ENCODE results near the gene IFT43.

IFT43 gene

DNA sequence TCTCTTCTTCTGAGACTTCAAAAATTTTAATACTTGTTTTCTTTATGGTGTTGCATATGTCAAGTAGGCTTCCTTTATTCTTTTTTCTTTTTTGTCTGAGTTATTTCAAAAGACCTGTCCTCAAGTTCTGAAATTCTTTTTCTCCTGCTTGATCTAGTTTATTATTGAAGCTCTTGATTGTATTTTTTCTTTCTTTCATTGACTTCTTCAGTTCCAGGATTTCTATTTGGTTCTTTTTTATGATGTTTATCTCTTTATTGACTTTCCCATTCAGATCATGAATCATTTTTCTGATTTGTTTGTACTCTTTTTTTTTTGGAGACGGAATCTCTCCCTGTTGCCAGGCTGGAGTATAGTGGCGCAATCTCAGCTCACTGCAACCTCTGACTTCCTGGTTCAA, 34.1 kb downstream of the IFT43 start:
- DNase-seq = no peak

GRCh38 chr14:76022991-76023390, 37.4 kb downstream of the IFT43 start:
- DNase-seq = no peak

DNA sequence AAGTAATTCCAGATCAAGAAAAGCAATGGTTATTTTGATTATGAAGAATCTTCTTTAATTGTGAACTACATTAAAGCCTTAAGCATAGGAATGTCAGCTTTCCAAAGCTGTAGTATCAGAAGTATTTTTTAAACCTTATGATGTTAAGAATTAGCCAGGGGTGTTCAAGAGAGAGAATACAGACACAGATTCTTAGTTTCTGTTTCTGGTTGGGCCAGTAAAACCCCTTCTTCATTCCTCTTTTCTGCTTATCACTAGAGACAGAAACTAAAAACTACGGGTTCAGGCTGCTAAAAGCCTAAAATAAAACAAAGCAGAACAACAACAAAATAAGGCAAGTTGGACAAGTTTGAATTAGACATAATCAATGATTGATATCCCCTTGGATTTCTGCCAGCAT, 38.2 kb downstream of the IFT43 start:
- no peak for DNase-seq

- DNase-seq = no peak
Observed at GRCh38 chr14:76024211-76024907, 38.8 kb downstream of the IFT43 start.

GRCh38 chr14:76034566-76034965, 49.0 kb downstream of the IFT43 start:
- DNase-seq = no peak

DNA sequence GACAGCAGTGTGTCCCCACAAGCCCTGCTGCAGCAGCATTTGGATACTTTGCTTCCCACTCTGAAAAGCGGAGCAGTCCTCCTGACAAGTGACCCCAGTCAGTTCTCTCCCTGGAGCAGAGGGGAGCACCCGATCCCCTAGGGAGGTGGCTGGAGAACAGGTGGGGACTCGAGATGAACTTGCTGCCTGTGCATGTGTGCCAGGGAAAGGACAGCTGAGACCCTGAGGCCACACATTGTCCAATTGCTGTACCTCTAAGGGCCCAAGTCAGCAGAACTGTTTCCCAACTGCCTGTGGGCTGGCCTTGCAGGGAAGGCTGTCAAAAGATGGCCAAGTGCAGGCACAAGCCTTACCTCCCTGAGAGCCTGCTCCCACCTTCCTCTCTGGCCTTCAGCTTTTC, 55.1 kb downstream of the IFT43 start:
- DNase-seq = no peak

DNA sequence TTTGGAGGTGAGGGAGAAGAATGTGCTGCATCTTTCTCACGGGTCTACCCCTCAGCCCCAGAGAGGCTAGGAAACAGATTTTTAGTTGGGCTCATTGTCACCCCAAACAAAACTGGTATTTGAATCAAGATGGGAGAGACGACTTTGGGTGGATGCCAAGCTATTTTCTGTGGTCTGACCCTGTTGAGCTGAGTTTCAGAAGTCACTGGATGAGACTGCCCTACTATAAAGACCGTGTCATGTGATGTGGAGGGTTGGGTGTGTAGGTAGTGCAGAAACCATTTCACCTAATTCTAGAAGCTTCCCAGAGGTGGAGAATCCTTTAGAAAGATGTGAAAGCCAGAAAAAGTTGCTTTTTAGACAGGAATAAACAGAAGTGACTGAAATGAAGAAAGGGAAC, 60.2 kb downstream of the IFT43 start:
- DNase-seq = no peak

GRCh38 chr14:76050250-76050649, 64.7 kb downstream of the IFT43 start:
- no peak for DNase-seq

GRCh38 chr14:76050797-76051392, 65.3 kb downstream of the IFT43 start:
- no peak for DNase-seq

DNA sequence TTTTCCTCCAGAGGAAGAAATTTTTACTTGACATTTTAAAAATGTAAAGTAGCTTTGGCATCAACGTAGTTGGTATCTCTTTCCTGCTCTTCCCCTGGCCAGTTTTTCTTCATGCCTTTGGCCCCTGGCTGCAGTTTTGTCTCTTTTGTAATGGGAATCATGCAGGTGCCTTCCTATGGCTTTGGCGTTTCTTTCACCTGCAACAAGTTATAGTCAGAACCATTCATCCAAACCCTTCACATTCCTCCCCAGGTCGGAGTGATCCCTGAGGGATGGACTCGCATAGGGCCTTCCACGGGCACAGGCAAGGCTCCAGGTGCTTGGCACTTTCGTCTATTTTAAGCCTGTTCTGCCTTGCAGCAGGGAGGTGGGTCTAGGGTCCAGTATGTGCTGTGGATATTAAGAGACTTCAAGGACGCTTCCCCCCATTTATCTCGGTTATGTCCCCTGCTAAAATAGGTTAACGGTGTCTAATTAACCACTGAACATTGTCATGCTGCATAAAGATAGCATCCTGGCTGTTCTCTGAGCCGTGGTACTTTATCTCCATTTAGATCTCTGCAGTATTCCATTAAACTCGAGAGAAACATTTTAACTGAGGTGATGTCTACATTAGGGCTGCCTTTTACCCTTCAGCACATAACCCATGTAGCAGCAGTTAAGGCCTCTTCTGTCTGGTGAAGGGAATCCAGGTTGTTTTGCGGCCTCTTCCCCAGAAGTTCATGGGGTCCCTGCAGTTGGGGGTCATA, 66.3 kb downstream of the IFT43 start:
- no peak for DNase-seq

DNA sequence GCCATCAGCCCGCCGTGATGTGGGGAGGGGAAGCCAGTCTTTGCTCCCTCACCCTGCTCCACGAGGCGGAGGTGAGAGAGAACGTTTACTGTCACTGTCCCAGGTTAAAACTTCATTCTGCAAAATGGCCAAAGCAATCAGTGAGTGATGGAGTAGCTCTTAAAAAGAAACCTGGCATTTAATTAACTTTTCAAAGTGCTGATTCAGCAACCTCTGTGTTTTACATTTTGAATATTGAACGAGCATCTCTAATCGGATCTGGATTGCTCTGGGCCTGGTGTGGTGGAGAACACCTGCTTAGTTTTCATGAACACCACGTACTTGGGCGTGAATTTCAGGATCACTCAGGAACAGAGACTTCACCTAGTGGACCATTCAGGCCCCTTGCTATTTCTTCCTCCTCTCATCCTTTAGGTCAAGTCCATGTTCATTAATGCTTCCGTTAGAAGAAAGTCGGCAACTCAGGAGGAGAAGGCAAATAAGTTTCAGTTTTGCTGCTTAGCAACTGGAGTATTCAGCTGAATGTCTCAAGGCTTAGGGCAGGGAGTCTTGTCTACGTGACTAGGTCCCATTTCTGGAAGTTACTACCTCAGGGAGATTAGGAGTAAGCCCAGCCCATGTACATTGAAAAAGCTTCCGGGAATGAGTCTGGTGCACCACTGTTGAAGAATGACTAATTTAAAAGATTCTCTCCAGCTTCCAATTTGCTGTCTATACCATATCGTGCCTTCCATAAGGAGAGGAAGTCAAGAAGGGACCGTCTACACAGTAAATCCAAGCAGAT, 68.2 kb downstream of the IFT43 start:
- DNase-seq = no peak

GRCh38 chr14:76055330-76055729, 69.8 kb downstream of the IFT43 start:
- DNase-seq = no peak

DNA sequence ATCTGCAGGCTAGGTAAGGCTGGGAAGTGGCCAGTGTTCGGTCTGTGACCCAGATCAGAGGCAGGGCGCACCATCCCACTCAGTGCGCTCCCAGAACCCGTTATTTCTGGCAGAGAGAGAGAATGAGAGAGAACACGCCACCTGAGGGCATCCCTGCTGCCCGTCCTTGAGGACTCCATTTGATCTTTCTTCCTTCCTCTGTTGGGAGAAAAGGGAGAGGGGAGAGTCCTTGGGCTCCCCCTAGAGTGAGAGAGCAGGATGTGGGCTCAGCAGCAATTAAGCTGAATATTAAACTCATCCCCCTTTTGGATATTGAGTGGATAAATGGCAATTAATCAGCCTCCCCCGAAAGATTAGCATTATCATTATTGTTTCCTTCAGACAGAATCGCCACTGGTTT, 70.6 kb downstream of the IFT43 start:
- no peak for DNase-seq

DNA sequence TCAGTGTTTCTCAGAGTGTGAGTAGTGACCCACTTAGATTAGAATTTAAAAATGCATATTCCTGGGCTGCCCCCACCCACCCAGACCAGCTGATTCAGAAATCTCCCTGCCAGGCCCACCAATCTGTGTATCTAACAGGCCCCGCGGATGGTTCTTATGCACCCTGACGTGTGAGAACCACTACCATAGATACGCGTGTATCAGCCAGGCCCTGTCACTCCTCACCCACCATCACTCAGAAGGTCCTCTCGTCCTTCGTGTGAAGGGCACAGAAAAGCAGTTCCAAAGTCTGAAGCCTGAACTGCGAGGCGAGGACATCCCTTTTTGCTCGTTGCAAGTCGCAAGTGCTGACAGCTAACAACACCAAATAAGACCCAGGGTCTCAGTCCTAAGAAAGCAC, 72.4 kb downstream of the IFT43 start:
- DNase-seq = no peak

DNA sequence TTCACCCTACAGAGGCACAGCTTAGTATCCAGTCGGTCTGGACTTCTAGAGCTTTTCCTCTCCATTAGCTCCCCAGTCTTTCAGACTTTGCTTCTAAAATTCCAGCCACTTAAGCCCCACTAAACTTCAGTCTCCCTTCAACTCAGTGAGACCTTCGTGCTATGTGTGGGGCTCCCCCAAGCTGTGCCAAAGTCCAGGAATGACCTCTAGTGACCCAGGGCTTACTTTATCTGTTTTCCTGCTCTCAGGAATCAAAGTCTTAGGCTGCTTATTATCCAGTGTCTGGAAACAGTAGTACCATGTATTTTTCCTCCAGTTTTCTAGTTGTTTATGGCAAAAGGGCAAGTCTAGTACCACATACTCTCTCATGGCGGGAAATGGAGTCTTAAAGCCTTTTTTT, 77.8 kb downstream of the IFT43 start:
- DNase-seq = no peak

DNA sequence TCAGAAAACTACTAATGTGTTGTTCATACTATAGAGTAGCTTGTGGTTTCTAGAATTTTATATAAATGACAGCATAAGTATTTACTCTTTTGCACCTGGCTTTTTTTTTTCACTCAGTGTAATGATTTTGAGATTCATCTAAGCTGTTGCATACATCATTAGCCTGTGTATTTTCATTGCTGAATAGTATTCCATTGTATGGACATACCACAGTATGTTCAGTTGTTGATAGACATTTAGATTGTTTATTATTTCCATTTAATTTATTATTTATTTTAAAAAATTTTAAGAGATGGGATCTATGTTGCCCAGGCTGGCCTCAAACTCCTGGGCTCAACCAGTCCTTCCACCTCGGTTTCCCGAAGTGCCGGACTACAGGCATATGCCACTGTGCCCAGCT, 80.0 kb downstream of the IFT43 start:
- DNase-seq = no peak

DNA sequence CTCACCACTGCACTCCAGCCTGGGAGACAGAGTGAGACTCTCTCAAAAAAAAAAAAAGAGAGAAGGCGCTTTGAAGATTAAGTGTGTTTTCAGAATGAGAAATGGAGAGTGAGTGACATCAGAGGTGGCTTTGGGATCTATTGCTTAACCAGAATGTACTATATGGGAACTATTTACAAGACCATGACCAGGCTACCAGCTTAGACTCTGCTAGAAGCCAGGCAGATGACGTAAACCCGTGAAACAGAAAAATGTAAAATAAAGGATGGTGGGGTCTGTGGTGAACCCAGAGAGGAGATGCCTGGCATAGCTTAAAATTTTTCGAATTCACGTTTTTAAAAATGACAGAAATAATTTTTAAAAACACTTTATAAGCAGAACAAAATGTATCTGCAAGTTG, 82.0 kb downstream of the IFT43 start:
- no peak for DNase-seq

DNA sequence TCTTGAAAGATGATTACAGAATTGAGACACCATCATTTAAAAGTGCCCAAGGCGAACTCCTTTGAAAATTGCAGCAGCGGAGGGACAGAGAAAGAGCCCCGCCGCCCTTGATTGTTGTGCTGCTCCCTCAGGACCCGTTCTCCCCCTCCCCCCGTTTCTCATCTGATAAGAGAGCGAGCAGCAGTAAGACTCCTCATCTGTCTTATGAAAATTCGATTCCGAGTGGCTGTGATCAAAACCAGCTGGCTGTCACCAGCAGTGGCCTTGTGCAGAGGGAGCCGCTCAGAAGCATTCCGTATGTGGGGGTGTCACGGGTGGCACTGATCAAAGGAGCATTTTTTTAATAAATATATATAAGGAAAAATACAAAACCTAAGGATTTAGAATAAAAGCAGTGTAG, 88.2 kb downstream of the IFT43 start:
- no peak for DNase-seq

DNA sequence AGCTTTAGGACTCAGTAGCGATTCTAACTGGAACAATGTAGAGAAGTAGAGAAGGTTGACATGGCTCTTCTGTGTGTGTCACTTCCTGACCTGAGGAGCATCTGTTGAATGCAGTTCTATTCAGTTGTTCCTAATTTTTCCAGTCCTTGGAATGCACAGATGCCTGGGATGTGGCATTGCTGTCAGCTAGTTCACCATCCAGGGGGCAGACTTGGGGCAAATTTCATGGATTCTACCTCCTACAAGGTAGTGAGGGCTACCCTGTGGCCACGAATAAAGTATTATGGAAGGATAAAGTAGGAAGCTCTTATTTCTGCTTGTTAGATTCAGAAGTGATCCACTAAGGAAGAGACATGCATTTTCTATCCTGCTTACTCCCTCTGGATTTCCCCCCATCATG, 91.8 kb downstream of the IFT43 start:
- no peak for DNase-seq

GRCh38 chr14:76078501-76078900, 92.9 kb downstream of the IFT43 start:
- DNase-seq = no peak

DNA sequence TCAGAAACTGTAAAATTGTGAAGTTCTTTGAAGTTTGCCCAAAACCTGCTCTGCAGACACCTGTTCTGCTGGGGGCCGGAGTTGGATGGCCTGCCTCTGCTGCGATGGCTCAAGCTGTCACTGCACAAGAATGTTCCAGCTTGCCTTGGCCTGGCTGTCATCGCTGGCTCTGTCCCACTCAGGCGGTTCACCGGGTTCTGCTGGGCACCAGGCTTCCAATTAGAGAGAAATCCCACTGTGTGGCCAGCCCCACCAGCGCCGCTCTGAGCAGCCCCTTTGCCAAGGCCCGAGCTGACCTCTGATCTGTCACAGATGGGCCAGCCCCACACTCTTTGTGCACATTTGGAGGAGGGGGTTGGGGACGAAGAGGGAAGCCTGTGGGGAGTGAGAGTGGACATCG, 94.5 kb downstream of the IFT43 start:
- no peak for DNase-seq

DNA sequence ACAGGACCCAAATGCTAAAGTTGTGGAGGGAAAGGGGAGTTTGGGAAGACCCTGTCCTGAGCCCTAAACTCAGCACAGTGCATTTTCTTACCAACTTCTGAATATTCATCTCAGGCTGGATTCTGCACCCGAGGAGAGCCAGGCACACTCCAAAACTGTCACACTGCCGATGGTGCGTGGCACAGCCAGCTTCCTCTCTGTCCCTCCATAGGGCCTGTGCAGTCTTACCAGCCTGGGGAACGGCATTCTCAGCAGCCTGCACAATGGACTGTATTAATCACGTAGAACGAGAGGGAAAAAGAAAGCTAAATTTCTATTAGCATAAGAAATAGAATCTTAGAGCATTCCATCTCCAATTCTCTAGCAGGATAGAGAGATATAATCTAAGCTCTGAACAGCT, 94.9 kb downstream of the IFT43 start:
- DNase-seq = no peak

- no peak for DNase-seq
Observed at GRCh38 chr14:76081642-76082041, 96.1 kb downstream of the IFT43 start.

All from DMS153 (cell line).